H1 (cell line): ENCODE results near the gene TSPAN15. TPM values are rescaled to one million over a fixed set of nuclear protein-coding genes. Genes with fewer than 3 reads are reported as not detected.
A peak's percentile ranks its signal among the peaks of the same experiment; 100 is the strongest.

ENCODE experiments used
- CTCF ChIA-PET: fragments of 300-600 bp; sonication (Branson Sonifier 250); formaldehyde crosslinking; loops from one replicate; lab custom pipeline; 2021; ENCODE audit not compliant: partially characterized antibody; lab: Charles Lee
- POLR2A ChIA-PET: fragments of 300-600 bp; sonication (Branson Sonifier 250); formaldehyde crosslinking; loops from one replicate; lab custom pipeline; 2021; ENCODE audit warnings: inconsistent platforms; ENCODE audit not compliant: partially characterized antibody; lab: Charles Lee
- DNase-seq, 2 experiments: peaks; one replicate each; pipeline versions ENCODE4 v3.0.0 to v3.0.0-alpha.2; 2010 to 2022; ENCODE audit warnings: low spot score in 2 of 2, low read depth in 1 of 2, mixed read lengths in 1 of 2
- FAIRE-seq: peaks from 2 replicates; lab custom pipeline; 2011; peaks lifted over from hg19 to GRCh38; lab: Jason Lieb, UNC
- H2AFZ ChIP-seq: 2 replicates; pipeline ENCODE4 v1.8.1; 2012; ENCODE audit warnings: low read length, inconsistent platforms
- H2AK5ac ChIP-seq: 2 replicates; pipeline ENCODE4 v1.6.1; 2013; ENCODE audit warnings: low read depth, low read length
- H2BK120ac ChIP-seq: replicated peaks from 2 replicates; pipeline ENCODE3; 2013; ENCODE audit warnings: low read depth, low read length, inconsistent platforms
- H2BK12ac ChIP-seq: 2 replicates; pipeline ENCODE4 v1.6.1; 2013; ENCODE audit warnings: low read depth, low read length
- H2BK15ac ChIP-seq: 2 replicates; pipeline ENCODE4 v1.6.1; 2013; ENCODE audit warnings: low read length
- H2BK20ac ChIP-seq: 2 replicates; pipeline ENCODE4 v1.6.1; 2013; ENCODE audit warnings: low read length
- H2BK5ac ChIP-seq: 2 replicates; pipeline ENCODE4 v1.6.1; 2013; ENCODE audit warnings: low read depth, low read length
- H3K14ac ChIP-seq: 2 replicates; pipeline ENCODE4 v1.6.1; 2013; ENCODE audit warnings: inconsistent platforms; ENCODE audit not compliant: insufficient read length
- H3K18ac ChIP-seq: 2 replicates; pipeline ENCODE4 v1.6.1; 2013; ENCODE audit warnings: low read length; ENCODE audit errors: extremely low read depth
- H3K23ac ChIP-seq: 2 replicates; pipeline ENCODE4 v1.6.1; 2013; ENCODE audit warnings: inconsistent platforms; ENCODE audit not compliant: insufficient read length
- H3K23me2 ChIP-seq: 2 replicates; pipeline ENCODE4 v1.6.1; 2013; ENCODE audit warnings: low read depth, low read length
- H3K27ac ChIP-seq: 2 replicates; pipeline ENCODE4 v1.6.1; 2011; ENCODE audit warnings: low read depth, low read length, inconsistent platforms
- H3K27me3 ChIP-seq, 4 experiments: replicated peaks in 1 of 4; 1 replicate in 1 of 4; 2 replicates in 3 of 4; pipeline versions ENCODE4 v1.6.1 to v1.8.1; 2011 to 2013; ENCODE audit warnings: low read length in 3 of 4, mild to moderate bottlenecking in 3 of 4, inconsistent platforms in 2 of 4, mixed read lengths in 2 of 4, moderate library complexity in 1 of 4; ENCODE audit not compliant: control insufficient read depth in 3 of 4, insufficient read depth in 3 of 4; ENCODE audit errors: extremely low read depth in 1 of 4
- H3K36me3 ChIP-seq, 4 experiments: 2 replicates each; pipeline versions ENCODE4 v1.6.1 to v1.8.1; 2011 to 2013; ENCODE audit warnings: mild to moderate bottlenecking in 4 of 4, low read length in 3 of 4, moderate library complexity in 2 of 4, control low read depth in 1 of 4, inconsistent platforms in 1 of 4; ENCODE audit not compliant: insufficient read depth in 4 of 4, control insufficient read depth in 2 of 4
- H3K4ac ChIP-seq: replicated peaks from 2 replicates; pipeline ENCODE3; 2013; ENCODE audit warnings: low read length, low read depth, mixed read lengths, inconsistent platforms; ENCODE audit not compliant: insufficient read length
- H3K4me1 ChIP-seq, 4 experiments: replicated peaks in 1 of 4; 1 replicate in 1 of 4; 2 replicates in 3 of 4; pipeline versions ENCODE4 v1.6.1 to v1.8.1; 2011 to 2013; ENCODE audit warnings: low read length in 3 of 4, inconsistent platforms in 2 of 4, mixed read lengths in 1 of 4; ENCODE audit not compliant: insufficient read depth in 4 of 4, control insufficient read depth in 3 of 4
- H3K4me2 ChIP-seq, 2 experiments: 2 replicates each; pipeline versions ENCODE4 v1.6.1 to v1.8.1; 2011 to 2013; ENCODE audit warnings: low read depth in 2 of 2, low read length in 2 of 2, control low read depth in 1 of 2, inconsistent platforms in 1 of 2, mild to moderate bottlenecking in 1 of 2; ENCODE audit not compliant: insufficient read depth in 1 of 2
- H3K4me3 ChIP-seq, 4 experiments: fragments of 200-600, 300-600 bp in 1 of 4; sonication (generic), shearing (Covaris generic), sonication (Bioruptor Twin) in 1 of 4; 2 replicates each; pipeline versions ENCODE4 v1.5.1 to v1.8.1; 2011 to 2016; ENCODE audit warnings: low read length in 4 of 4, low read depth in 3 of 4, control low read depth in 2 of 4, inconsistent platforms in 2 of 4, mild to moderate bottlenecking in 2 of 4, mixed read lengths in 1 of 4, moderate library complexity in 1 of 4; ENCODE audit not compliant: insufficient read depth in 2 of 4; ENCODE audit errors: extremely low read depth in 1 of 4
- H3K56ac ChIP-seq: replicated peaks from 2 replicates; pipeline ENCODE3; 2013; ENCODE audit warnings: low read depth, mild to moderate bottlenecking, mixed read lengths, low read length, inconsistent platforms; ENCODE audit not compliant: insufficient read length
- H3K79me1 ChIP-seq: 2 replicates; pipeline ENCODE4 v1.6.1; 2013; ENCODE audit warnings: low read depth, low read length, control low read depth
- H3K79me2 ChIP-seq, 2 experiments: 2 replicates each; pipeline versions ENCODE4 v1.6.1 to v1.8.1; 2012 to 2013; ENCODE audit warnings: low read length in 2 of 2, mild to moderate bottlenecking in 2 of 2, inconsistent platforms in 1 of 2; ENCODE audit not compliant: insufficient read depth in 2 of 2, control insufficient read depth in 1 of 2
- H3K9ac ChIP-seq, 4 experiments: replicated peaks in 1 of 4; 1 replicate in 1 of 4; 2 replicates in 3 of 4; pipeline versions ENCODE4 v1.6.1 to v1.8.1; 2011 to 2013; ENCODE audit warnings: low read depth in 3 of 4, low read length in 3 of 4, control low read depth in 2 of 4, mild to moderate bottlenecking in 2 of 4, moderate library complexity in 2 of 4, inconsistent platforms in 1 of 4; ENCODE audit errors: extremely low read depth in 1 of 4
- H3K9me3 ChIP-seq, 2 experiments: 2 replicates each; pipeline versions ENCODE4 v1.6.1 to v1.8.1; 2012 to 2013; ENCODE audit warnings: mild to moderate bottlenecking in 2 of 2, moderate library complexity in 2 of 2, control low read depth in 1 of 2, inconsistent platforms in 1 of 2, low read depth in 1 of 2, low read length in 1 of 2, mixed read lengths in 1 of 2; ENCODE audit not compliant: insufficient read depth in 2 of 2
- H4K20me1 ChIP-seq, 2 experiments: replicated peaks in 1 of 2; 2 replicates each; pipeline versions ENCODE3 to v1.8.1; 2011 to 2013; ENCODE audit warnings: inconsistent platforms in 2 of 2, low read length in 2 of 2, mild to moderate bottlenecking in 1 of 2; ENCODE audit not compliant: insufficient read depth in 2 of 2, control insufficient read depth in 1 of 2
- H4K5ac ChIP-seq: 2 replicates; pipeline ENCODE4 v1.6.1; 2013; ENCODE audit warnings: low read length, low read depth, mixed read lengths, inconsistent platforms; ENCODE audit not compliant: insufficient read length
- H4K8ac ChIP-seq: 2 replicates; pipeline ENCODE4 v1.8.0; 2013; ENCODE audit warnings: mild to moderate bottlenecking, moderate library complexity, low read length, inconsistent platforms; ENCODE audit not compliant: insufficient read depth; ENCODE audit errors: extremely low read depth
- H4K91ac ChIP-seq: replicated peaks from 2 replicates; pipeline ENCODE3; 2013; ENCODE audit warnings: low read length, mixed read lengths, inconsistent platforms; ENCODE audit not compliant: insufficient read length
- ASH2L ChIP-seq: fragments of 200-600, 300-600 bp; sonication (generic); IDR thresholded peaks from one replicate; pipeline ENCODE4 v1.7.1; 2017; ENCODE audit warnings: low read length
- GABPA ChIP-seq: IDR thresholded peaks from 2 replicates; pipeline ENCODE4 v1.6.1; 2011; ENCODE audit warnings: mild to moderate bottlenecking, low read length, moderate library complexity, borderline replicate concordance; ENCODE audit not compliant: insufficient read depth
- KDM1A ChIP-seq: fragments of 200-600, 300-600 bp; sonication (generic); IDR thresholded peaks from 2 replicates; pipeline ENCODE4 v1.7.1; 2016; ENCODE audit warnings: mild to moderate bottlenecking, low read length, borderline replicate concordance
- RNF2 ChIP-seq: fragments of 200-900, 300-1000 bp; sonication (generic); IDR thresholded peaks from 2 replicates; pipeline ENCODE4 v1.7.1; 2016; ENCODE audit warnings: borderline replicate concordance, low read depth, mild to moderate bottlenecking, antibody characterized with exemption, low read length; ENCODE audit not compliant: poor library complexity, severe bottlenecking; ENCODE audit errors: missing control alignments
- WGBS, 2 experiments: shearing (Covaris generic) in 1 of 2; methylation state at CpG; one replicate each; pipeline versions ENCODE4 v1.1.6 to v1.1.7; 2013 to 2015; ENCODE audit warnings: low lambda C conversion rate in 2 of 2, mixed read lengths in 2 of 2, inconsistent platforms in 1 of 2, low coverage in 1 of 2, missing lambda C conversion rate in 1 of 2; ENCODE audit not compliant: insufficient replicate concordance in 2 of 2, insufficient coverage in 1 of 2, insufficient read length in 1 of 2; ENCODE audit errors: extremely low coverage in 1 of 2, missing lambda C conversion rate in 1 of 2; 5-methylcytosine and 5-hydroxymethylcytosine counted together
- polyA plus RNA-seq, 7 experiments: library from polyadenylated mRNA; depleted of rRNA in 3 of 7; stranded (reverse) in 5 of 7; unstranded in 2 of 7; fragments of >200 nt in 5 of 7; fragments of 200-250 nt in 2 of 7; gene quantifications; 1 replicate in 5 of 7; 2 replicates in 1 of 7; 4 replicates in 1 of 7; pipeline versions ENCODE4 v1.2.1 to v1.2.3, GENCODE V29; 2011 to 2013; ENCODE audit warnings: missing spikeins in 2 of 7, mixed read lengths in 2 of 7
- total RNA-seq: library from RNA; stranded (reverse); fragmentation: NEBNext Ultra II Directional; extraction: Animal tissue kit (Norgen Biotek cat#: 25700); gene quantifications from 2 replicates; pipeline ENCODE4 v1.2.1, GENCODE V29; 2021
- TF ChIP-seq, protein P1 (sequence below): IDR thresholded peaks from 2 replicates; pipeline ENCODE4 v1.6.1; 2012; ENCODE audit warnings: inconsistent platforms
- TF ChIP-seq, protein P2 (sequence below), 3 experiments: IDR thresholded peaks; 1 replicate in 2 of 3; 2 replicates in 1 of 3; pipeline versions ENCODE4 v1.5.1 to v1.6.1; 2011; ENCODE audit warnings: low read length in 3 of 3, mild to moderate bottlenecking in 3 of 3, inconsistent platforms in 2 of 3, low read depth in 1 of 3, moderate library complexity in 1 of 3; ENCODE audit not compliant: insufficient read depth in 1 of 3; ENCODE audit errors: control extremely low read depth in 1 of 3

The TSPAN15 gene
- total and polyA plus RNA-seq, 2 of the 8 experiments (the other 6 are each of a cell fraction or from before 2014, with no cell fraction given): 9.7 to 20.0 TPM

DNA sequence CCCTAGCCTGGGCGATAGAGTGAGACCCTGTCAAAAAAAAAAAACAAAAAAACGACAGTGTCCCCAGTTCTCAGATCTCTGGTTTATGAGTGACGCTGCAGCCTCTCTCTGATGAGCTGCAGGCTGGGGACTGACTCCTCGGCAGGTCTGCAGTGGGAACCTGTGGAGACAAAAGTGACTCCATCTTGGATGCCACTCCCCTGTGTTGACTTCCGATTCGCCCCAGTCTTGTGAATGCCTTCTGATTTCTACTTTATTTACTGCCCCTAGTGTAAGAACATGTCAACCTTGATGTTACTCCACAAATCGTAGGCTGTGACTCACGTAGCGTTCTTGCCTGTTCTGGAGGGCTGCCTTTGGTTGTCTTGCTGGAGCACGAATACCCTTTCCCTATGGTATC lies 40.8 kb upstream of the TSPAN15 start:
- no peak overlapping the region for H2AK5ac ChIP-seq
- FAIRE-seq (no peak), DNase-seq (no peak)
- no peaks in the 10 kb centered on the region for H3K9me3 ChIP-seq
- no peak overlapping the region for H2AFZ ChIP-seq
- H3K14ac ChIP-seq: no peak overlapping the region
- no peak overlapping the region for H2BK20ac ChIP-seq
- H3K79me2 ChIP-seq: no peaks in the 10 kb centered on the region
- H2BK5ac ChIP-seq: no peak overlapping the region
- H3K27ac ChIP-seq: no peak overlapping the region
- 0 out of 2 replicates have a peak overlapping the region, but pooled peaks have one; percentile 51 for H2BK12ac ChIP-seq
- ChIA-PET CTCF (interaction anchor here (0.8 to 2.1 kb wide), 7 partner anchors 8 to 188 kb away, joined by 3 to 7 read pairs (median 3); no protein-coding TSS in a partner anchor), POLR2A (interaction anchor here (0.6 to 1.5 kb wide), 2 partner anchors 14 to 222 kb away, joined by 3 to 4 read pairs; no protein-coding TSS in a partner anchor)
- no peak overlapping the region for H3K56ac ChIP-seq
- H3K4ac ChIP-seq: no peak overlapping the region
- H3K27me3 ChIP-seq: no peaks in the 10 kb centered on the region
- no peak overlapping the region for H2BK15ac ChIP-seq
- H3K9ac ChIP-seq: no peak overlapping the region
- no peak overlapping the region for H4K5ac ChIP-seq
- peaks cover 0 to 10% (median 7%) of the 10 kb centered on the region in 4 experiments; a peak in 6 of 7 replicates for H3K4me1 ChIP-seq
- H4K8ac ChIP-seq: no peak overlapping the region
- no peak overlapping the region for H3K4me2 ChIP-seq
- no peaks in the 10 kb centered on the region for H3K79me1 ChIP-seq
- H3K36me3 ChIP-seq: no peaks in the 10 kb centered on the region
- H3K4me3 ChIP-seq: no peak overlapping the region
- H3K23ac ChIP-seq: no peak overlapping the region
- H2BK120ac ChIP-seq: no peak overlapping the region
- H3K23me2 ChIP-seq: no peaks in the 10 kb centered on the region
- no peaks in the 10 kb centered on the region for H4K20me1 ChIP-seq
- no peak overlapping the region for H3K18ac ChIP-seq
- 86% methylated on average over 9 of the region's 10 CpGs; no CpG with 5 or more reads in 1 of the 2 experiments for WGBS, 2 experiments
- H4K91ac ChIP-seq: no peak overlapping the region
- TF ChIP-seq RNF2: no peak
- TF ChIP-seq, protein P1, sequence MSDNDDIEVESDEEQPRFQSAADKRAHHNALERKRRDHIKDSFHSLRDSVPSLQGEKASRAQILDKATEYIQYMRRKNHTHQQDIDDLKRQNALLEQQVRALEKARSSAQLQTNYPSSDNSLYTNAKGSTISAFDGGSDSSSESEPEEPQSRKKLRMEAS: no peak
- TF ChIP-seq, protein P2, sequence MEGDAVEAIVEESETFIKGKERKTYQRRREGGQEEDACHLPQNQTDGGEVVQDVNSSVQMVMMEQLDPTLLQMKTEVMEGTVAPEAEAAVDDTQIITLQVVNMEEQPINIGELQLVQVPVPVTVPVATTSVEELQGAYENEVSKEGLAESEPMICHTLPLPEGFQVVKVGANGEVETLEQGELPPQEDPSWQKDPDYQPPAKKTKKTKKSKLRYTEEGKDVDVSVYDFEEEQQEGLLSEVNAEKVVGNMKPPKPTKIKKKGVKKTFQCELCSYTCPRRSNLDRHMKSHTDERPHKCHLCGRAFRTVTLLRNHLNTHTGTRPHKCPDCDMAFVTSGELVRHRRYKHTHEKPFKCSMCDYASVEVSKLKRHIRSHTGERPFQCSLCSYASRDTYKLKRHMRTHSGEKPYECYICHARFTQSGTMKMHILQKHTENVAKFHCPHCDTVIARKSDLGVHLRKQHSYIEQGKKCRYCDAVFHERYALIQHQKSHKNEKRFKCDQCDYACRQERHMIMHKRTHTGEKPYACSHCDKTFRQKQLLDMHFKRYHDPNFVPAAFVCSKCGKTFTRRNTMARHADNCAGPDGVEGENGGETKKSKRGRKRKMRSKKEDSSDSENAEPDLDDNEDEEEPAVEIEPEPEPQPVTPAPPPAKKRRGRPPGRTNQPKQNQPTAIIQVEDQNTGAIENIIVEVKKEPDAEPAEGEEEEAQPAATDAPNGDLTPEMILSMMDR (IDR thresholded peaks at IDR 0.05; ENCODE audit: control extremely low read depth in 1 of 3, insufficient read depth in 1 of 3, low read depth in 1 of 3, low read length in 3 of 3): no peak
- TF ChIP-seq ASH2L: no peak
- no peak for TF ChIP-seq KDM1A
- TF ChIP-seq GABPA: no peak
